ENCODE data around the gene PRELID1.
"Not testable (repeated sequence)": the region's sequence is repeated elsewhere in the genome, so short reads cannot be mapped to it uniquely, and the experiment has no call there.

PRELID1 gene

GRCh38 chr5:177303121-177303924 is at the start of gene PRELID1, which contains the start of gene RAB24:
TSS of gene PRELID1 (plus strand) at chr5:177303799. CDS start at chr5:177303986, 187 bp downstream.
TSS of gene RAB24 (minus strand) at chr5:177303719. CDS start at chr5:177303288, 431 bp downstream.
- DNase-seq (ENCODE audit: low read depth in 2 of 2): peak; percentile 81 to 83
- TF ChIP-seq CTCF (IDR thresholded peaks at IDR 0.05; ENCODE audit: low read depth, low read length): peak; percentile 7
- H3K4me3 ChIP-seq (replicated peaks in 1 of 2; ENCODE audit: low read depth in 2 of 2, low read length in 2 of 2): peak within 1 kb of the TSS; percentile 92 to 97

GRCh38 chr5:177256296-177256695 is 47.3 kb upstream of the PRELID1 start:
- peak in 1 of 2 donors; percentile 18 for DNase-seq (ENCODE audit: low read depth in 2 of 2)
- no peak for TF ChIP-seq CTCF (IDR thresholded peaks at IDR 0.05; ENCODE audit: low read depth, low read length)
- no peak overlapping the region for H3K4me3 ChIP-seq (replicated peaks in 1 of 2; ENCODE audit: low read depth in 2 of 2, low read length in 2 of 2)

- not testable (repeated sequence) for H3K4me3 ChIP-seq (replicated peaks in 1 of 2; ENCODE audit: low read depth in 2 of 2, low read length in 2 of 2); DNase-seq (ENCODE audit: low read depth in 2 of 2)
Measured at GRCh38 chr5:177258711-177259110, 44.9 kb upstream of the PRELID1 start.

GRCh38 chr5:177260961-177261360 is 42.6 kb upstream of the PRELID1 start:
- no peak for DNase-seq (ENCODE audit: low read depth in 2 of 2)
- H3K4me3 ChIP-seq (replicated peaks in 1 of 2; ENCODE audit: low read depth in 2 of 2, low read length in 2 of 2): no peak overlapping the region
- TF ChIP-seq CTCF (IDR thresholded peaks at IDR 0.05; ENCODE audit: low read depth, low read length): no peak

- no peak for TF ChIP-seq CTCF (IDR thresholded peaks at IDR 0.05; ENCODE audit: low read depth, low read length)
- no peak for DNase-seq (ENCODE audit: low read depth in 2 of 2)
Measured at GRCh38 chr5:177261510-177261909, 42.1 kb upstream of the PRELID1 start.

GRCh38 chr5:177264178-177264577 is 39.4 kb upstream of the PRELID1 start:
- H3K4me3 ChIP-seq (replicated peaks in 1 of 2; ENCODE audit: low read depth in 2 of 2, low read length in 2 of 2): no peak overlapping the region
- DNase-seq (ENCODE audit: low read depth in 2 of 2): no peak
- no peak for TF ChIP-seq CTCF (IDR thresholded peaks at IDR 0.05; ENCODE audit: low read depth, low read length)

More at GRCh38 chr5:177261510-177261909, 42.1 kb upstream of the PRELID1 start:
- H3K4me3 ChIP-seq (replicated peaks in 1 of 2; ENCODE audit: low read depth in 2 of 2, low read length in 2 of 2): no peak overlapping the region

GRCh38 chr5:177265395-177265794 is 38.2 kb upstream of the PRELID1 start:
- DNase-seq (ENCODE audit: low read depth in 2 of 2): no peak
- no peak overlapping the region for H3K4me3 ChIP-seq (replicated peaks in 1 of 2; ENCODE audit: low read depth in 2 of 2, low read length in 2 of 2)
- TF ChIP-seq CTCF (IDR thresholded peaks at IDR 0.05; ENCODE audit: low read depth, low read length): no peak

All from cardiac fibroblast (primary cell).